ENCODE results near the gene MXD1. TPM values are rescaled to one million over a fixed set of nuclear protein-coding genes. Genes with fewer than 3 reads are reported as not detected.
A peak's percentile ranks its signal among the peaks of the same experiment; 100 is the strongest.

The MXD1 gene
- total RNA-seq, 6 donors from 2014 or later, result 16.3 to 94.3 (median 33.8) TPM

GRCh38 chr2:69969991-69970390, 55.1 kb downstream of the MXD1 start:
- no peak for DNase-seq
- WGBS, 2 donors, result 77 to 80% methylated on average over 4 of the region's 4 CpGs
- peak in 1 of 2 donors; percentile 30 for ATAC-seq (ENCODE audit: low FRiP score in 2 of 2)
- Histone ChIP-seq H3K36me3 (no peaks in the 10 kb centered on the region), H3K4me3 (no peak overlapping the region), H3K27me3 (no peaks in the 10 kb centered on the region), H3K27ac (no peak overlapping the region), H3K9me3 (no peaks in the 10 kb centered on the region), H3K4me1 (no peaks in the 10 kb centered on the region)
- TF ChIP-seq EP300 (IDR thresholded peaks at IDR 0.05), result no peak
- no peak for TF ChIP-seq POLR2A (IDR thresholded peaks at IDR 0.05)
- no peak for TF ChIP-seq CTCF (IDR thresholded peaks at IDR 0.05)
- TF ChIP-seq POLR2AphosphoS5 (IDR thresholded peaks at IDR 0.05), result no peak

- no peak for ATAC-seq (ENCODE audit: low FRiP score in 2 of 2)
- Histone ChIP-seq H3K27me3 (no peaks in the 10 kb centered on the region), H3K4me1 (peaks cover 0 to 7% (median 0%) of the 10 kb centered on the region in 4 donors), H3K9me3 (no peaks in the 10 kb centered on the region), H3K27ac (no peak overlapping the region), H3K4me3 (no peak overlapping the region), H3K36me3 (no peaks in the 10 kb centered on the region)
- DNase-seq, result no peak
- 90 to 91% methylated on average over 1 of the region's 1 CpG for WGBS, 2 donors
- TF ChIP-seq EP300 (IDR thresholded peaks at IDR 0.05), result no peak
- TF ChIP-seq POLR2A (IDR thresholded peaks at IDR 0.05), result no peak
- TF ChIP-seq CTCF (IDR thresholded peaks at IDR 0.05), result no peak
- no peak for TF ChIP-seq POLR2AphosphoS5 (IDR thresholded peaks at IDR 0.05)
Observed at GRCh38 chr2:69972822-69973221, 57.9 kb downstream of the MXD1 start.

- WGBS, 2 donors, result 59 to 66% methylated on average over 4 of the region's 4 CpGs
- Histone ChIP-seq H3K27ac (no peak overlapping the region), H3K27me3 (no peaks in the 10 kb centered on the region), H3K4me1 (peaks cover 0 to 7% (median 0%) of the 10 kb centered on the region in 4 donors), H3K4me3 (no peak overlapping the region), H3K36me3 (no peaks in the 10 kb centered on the region), H3K9me3 (no peaks in the 10 kb centered on the region)
- DNase-seq (no peak), ATAC-seq (ENCODE audit: low FRiP score in 2 of 2) (no peak)
- TF ChIP-seq EP300 (IDR thresholded peaks at IDR 0.05) (no peak), POLR2A (IDR thresholded peaks at IDR 0.05) (no peak), POLR2AphosphoS5 (IDR thresholded peaks at IDR 0.05) (no peak), CTCF (IDR thresholded peaks at IDR 0.05) (no peak)
Observed at GRCh38 chr2:69973335-69973735, 58.4 kb downstream of the MXD1 start.

GRCh38 chr2:69975136-69975852, 60.4 kb downstream of the MXD1 start:
- DNase-seq (no peak), ATAC-seq (ENCODE audit: low FRiP score in 2 of 2) (no peak)
- no peak overlapping the region for H3K4me3 ChIP-seq
- WGBS, 2 donors, result 87% methylated on average over 12 of the region's 12 CpGs
- H3K9me3 ChIP-seq, result no peaks in the 10 kb centered on the region
- H3K27me3 ChIP-seq, result no peaks in the 10 kb centered on the region
- no peaks in the 10 kb centered on the region for H3K36me3 ChIP-seq
- peak overlapping the region; percentile 68 to 83 (median 77) for H3K27ac ChIP-seq
- TF ChIP-seq POLR2A (IDR thresholded peaks at IDR 0.05) (no peak), EP300 (IDR thresholded peaks at IDR 0.05) (no peak), POLR2AphosphoS5 (IDR thresholded peaks at IDR 0.05) (no peak), CTCF (IDR thresholded peaks at IDR 0.05) (no peak)
- peaks cover 0 to 7% (median 0%) of the 10 kb centered on the region in 4 donors for H3K4me1 ChIP-seq

Data from upper lobe of left lung (tissue), 6 donors.